WTC11 (cell line): ENCODE measurements around the gene TNN. TPM values are rescaled to one million over a fixed set of nuclear protein-coding genes. Genes with fewer than 3 reads are reported as not detected.

ENCODE experiments used
- ATAC-seq: fragments of 200-7000 bp; cut with Tn5 transposase; 2 replicates; pipeline ENCODE4 v1.10.0; 2021; ENCODE audit warnings: mild to moderate bottlenecking, moderate library complexity
- CTCF ChIA-PET: fragments of 300-600 bp; sonication (Branson Sonifier 250); formaldehyde crosslinking; loops from one replicate; lab custom pipeline; 2021; ENCODE audit warnings: antibody characterized with exemption; lab: Charles Lee
- POLR2A ChIA-PET: fragments of 350-600 bp; sonication (Branson Sonifier 250); formaldehyde crosslinking; loops from one replicate; lab custom pipeline; 2021; ENCODE audit warnings: antibody characterized with exemption; lab: Charles Lee
- DNase-seq: peaks from one replicate; pipeline ENCODE4 v3.0.0; 2021; ENCODE audit warnings: low spot score
- H3K27ac Mint-ChIP-seq: 2 replicates; pipeline ENCODE4 v1.8.0; 2021; ENCODE audit warnings: mixed read lengths
- H3K27me3 Mint-ChIP-seq: 2 replicates; pipeline ENCODE4 v1.8.0; 2021; ENCODE audit warnings: low read depth, mild to moderate bottlenecking, moderate library complexity, mixed read lengths
- H3K36me3 Mint-ChIP-seq: 2 replicates; pipeline ENCODE4 v1.8.0; 2021; ENCODE audit warnings: mixed read lengths
- H3K4me1 Mint-ChIP-seq: 2 replicates; pipeline ENCODE4 v1.8.0; 2022; ENCODE audit warnings: mixed read lengths
- H3K4me3 Mint-ChIP-seq: 2 replicates; pipeline ENCODE4 v1.8.0; 2021; ENCODE audit warnings: mild to moderate bottlenecking, moderate library complexity, mixed read lengths
- H3K9me3 Mint-ChIP-seq: 2 replicates; pipeline ENCODE4 v1.8.0; 2021; ENCODE audit warnings: mixed read lengths
- ATF3 ChIP-seq: sonication (generic); formaldehyde crosslinking; conservative IDR thresholded peaks from 2 replicates; pipeline ENCODE4 v1.8.1; 2022; ENCODE audit warnings: mild to moderate bottlenecking, missing genetic modification reagents
- CBFB ChIP-seq: sonication (generic); formaldehyde crosslinking; IDR thresholded peaks from 2 replicates; pipeline ENCODE4 v1.8.1; 2022; ENCODE audit warnings: mild to moderate bottlenecking, low read depth, missing genetic modification reagents
- E2F4 ChIP-seq: sonication (generic); formaldehyde crosslinking; IDR thresholded peaks from 2 replicates; pipeline ENCODE4 v1.8.1; 2022; ENCODE audit warnings: low read depth, mild to moderate bottlenecking, moderate library complexity, missing genetic modification reagents, borderline replicate concordance
- GTF2I ChIP-seq: fragments of 250-450 bp; sonication (Bioruptor Pico); conservative IDR thresholded peaks from 2 replicates; pipeline ENCODE4 v1.4.0; 2021; ENCODE audit warnings: mild to moderate bottlenecking
- MXD4 ChIP-seq: fragments of 250-450 bp; sonication (Bioruptor Pico); IDR thresholded peaks from 2 replicates; pipeline ENCODE4 v1.8.0; 2021; ENCODE audit warnings: mild to moderate bottlenecking, moderate library complexity, borderline replicate concordance
- PRDM15 ChIP-seq: sonication (generic); formaldehyde crosslinking; IDR thresholded peaks from 2 replicates; pipeline ENCODE4 v1.8.0; 2022; ENCODE audit warnings: missing genetic modification reagents
- SMAD4 ChIP-seq: sonication (generic); formaldehyde crosslinking; IDR thresholded peaks from 2 replicates; pipeline ENCODE4 v1.8.0; 2022; ENCODE audit warnings: mild to moderate bottlenecking, missing genetic modification reagents
- SOX15 ChIP-seq: fragments of 250-450 bp; sonication (Bioruptor Pico); IDR thresholded peaks from 2 replicates; pipeline ENCODE4 v1.9.0; 2021; ENCODE audit warnings: mild to moderate bottlenecking
- SP1 ChIP-seq: sonication (generic); formaldehyde crosslinking; conservative IDR thresholded peaks from 2 replicates; pipeline ENCODE4 v1.8.1; 2022; ENCODE audit warnings: missing genetic modification reagents
- TEAD1 ChIP-seq: sonication (generic); formaldehyde crosslinking; IDR thresholded peaks from 2 replicates; pipeline ENCODE4 v1.8.0; 2022; ENCODE audit warnings: mild to moderate bottlenecking, missing genetic modification reagents
- USF1 ChIP-seq: sonication (generic); formaldehyde crosslinking; IDR thresholded peaks from 2 replicates; pipeline ENCODE4 v1.8.0; 2022; ENCODE audit warnings: mild to moderate bottlenecking, missing genetic modification reagents
- ZBTB43 ChIP-seq: sonication (generic); formaldehyde crosslinking; IDR thresholded peaks from 2 replicates; pipeline ENCODE4 v1.8.1; 2023; ENCODE audit warnings: mild to moderate bottlenecking, missing genetic modification reagents
- ZNF416 ChIP-seq: fragments of 250-450 bp; sonication (Bioruptor Pico); IDR thresholded peaks from 2 replicates; pipeline ENCODE4 v1.9.0; 2021; ENCODE audit warnings: mild to moderate bottlenecking, inconsistent platforms
- ZNF532 ChIP-seq: fragments of 250-450 bp; sonication (Bioruptor Pico); IDR thresholded peaks from 2 replicates; pipeline ENCODE4 v1.9.0; 2021; ENCODE audit warnings: mild to moderate bottlenecking, borderline replicate concordance
- total RNA-seq: library from RNA; stranded (reverse); gene quantifications from 3 replicates; pipeline ENCODE4 v1.2.3, GENCODE V29; 2021

TNN gene
- total RNA-seq, 1 experiment from 2014 or later = 0.44 TPM

- POLR2A ChIA-PET = no interaction called here
- CTCF ChIA-PET = interaction anchor here (1.4 to 2.5 kb wide), 2 partner anchors 43 kb away, joined by 3 to 8 read pairs; no protein-coding TSS in a partner anchor
- peaks cover 25% of the 10 kb centered on the region for H3K27me3 Mint-ChIP-seq
Measured at GRCh38 chr1:175195281-175195680, 127.6 kb downstream of the TNN start.

GRCh38 chr1:175195798-175196197 lies 128.2 kb downstream of the TNN start:
- no peak for TF ChIP-seq SP1 (CRISPR knock-in tag)
- TF ChIP-seq ATF3 (CRISPR knock-in tag) = no peak
- TF ChIP-seq ZNF532 (CRISPR knock-in tag) = no peak
- TF ChIP-seq MXD4 (CRISPR knock-in tag) = no peak
- no peak for TF ChIP-seq PRDM15 (CRISPR knock-in tag)
- TF ChIP-seq SMAD4 = no peak
- TF ChIP-seq ZNF416 (CRISPR knock-in tag) = no peak
- TF ChIP-seq CBFB (CRISPR knock-in tag) = no peak
- no peak for TF ChIP-seq ZBTB43 (CRISPR knock-in tag)
- Mint-ChIP-seq H3K4me3 (no peak overlapping the region), H3K36me3 (no peaks in the 10 kb centered on the region), H3K4me1 (peaks cover 11% of the 10 kb centered on the region), H3K9me3 (no peaks in the 10 kb centered on the region), H3K27me3 (peaks cover 25% of the 10 kb centered on the region), H3K27ac (no peak overlapping the region)
- CTCF ChIA-PET = interaction anchor here (1.2 to 1.4 kb wide), 2 partner anchors 41 to 44 kb away, joined by 3 to 4 read pairs; no protein-coding TSS in a partner anchor
- DNase-seq (no peak), ATAC-seq (no peak)
- POLR2A ChIA-PET = no interaction called here

More at GRCh38 chr1:175195281-175195680, 127.6 kb downstream of the TNN start:
- H3K27ac Mint-ChIP-seq = no peak overlapping the region
- H3K4me1 Mint-ChIP-seq = peaks cover 11% of the 10 kb centered on the region
- no peaks in the 10 kb centered on the region for H3K36me3 Mint-ChIP-seq
- DNase-seq = no peak
- no peak overlapping the region for H3K4me3 Mint-ChIP-seq
- no peaks in the 10 kb centered on the region for H3K9me3 Mint-ChIP-seq
- ATAC-seq = no peak
- TF ChIP-seq GTF2I (CRISPR knock-in tag) (no peak), CBFB (CRISPR knock-in tag) (no peak), SMAD4 (no peak), USF1 (CRISPR knock-in tag) (no peak), E2F4 (CRISPR knock-in tag) (no peak), SOX15 (CRISPR knock-in tag) (no peak), ZBTB43 (CRISPR knock-in tag) (no peak), TEAD1 (CRISPR knock-in tag) (no peak)
